H1 (cell line): Measurements from ENCODE around the gene WASF1. TPM values are rescaled to one million over a fixed set of nuclear protein-coding genes. Genes with fewer than 3 reads are reported as not detected.
A peak's percentile ranks its signal among the peaks of the same experiment; 100 is the strongest.

ENCODE experiments used
- ASH2L ChIP-seq: fragments of 200-600, 300-600 bp; sonication (generic); IDR thresholded peaks from one replicate; pipeline ENCODE4 v1.7.1; 2017; ENCODE audit warnings: low read length
- CTBP2 ChIP-seq: IDR thresholded peaks from 2 replicates; pipeline ENCODE4 v1.7.0; 2011; ENCODE audit warnings: borderline replicate concordance, mild to moderate bottlenecking, moderate library complexity, mixed read lengths, low read length; ENCODE audit not compliant: insufficient read depth, insufficient read length
- GABPA ChIP-seq: IDR thresholded peaks from 2 replicates; pipeline ENCODE4 v1.6.1; 2011; ENCODE audit warnings: mild to moderate bottlenecking, low read length, moderate library complexity, borderline replicate concordance; ENCODE audit not compliant: insufficient read depth
- JUND ChIP-seq: IDR thresholded peaks from 2 replicates; pipeline ENCODE4 v1.6.1; 2011; ENCODE audit warnings: mild to moderate bottlenecking, improper control_type of control experiment, low read length
- KDM4A ChIP-seq: IDR thresholded peaks from one replicate; pipeline ENCODE4 v1.7.1; 2012; ENCODE audit warnings: low read depth, mild to moderate bottlenecking, moderate library complexity, low read length, inconsistent platforms; ENCODE audit not compliant: severe bottlenecking
- PHF8 ChIP-seq: fragments of 200-600 bp; sonication (generic); conservative IDR thresholded peaks from 2 replicates; pipeline ENCODE4 v1.7.1; 2012; ENCODE audit warnings: low read depth, mild to moderate bottlenecking, inconsistent platforms, low read length, moderate library complexity
- POLR2AphosphoS5 ChIP-seq: IDR thresholded peaks from 2 replicates; pipeline ENCODE4 v1.6.1; 2011; ENCODE audit warnings: low read depth, low read length
- POU5F1 ChIP-seq: IDR thresholded peaks from 2 replicates; pipeline ENCODE4 v1.6.1; 2011; ENCODE audit warnings: low read depth, mild to moderate bottlenecking, low read length, moderate library complexity
- SIN3A ChIP-seq, 2 experiments: IDR thresholded peaks in 1 of 2; conservative IDR thresholded peaks in 1 of 2; 2 replicates each; pipeline ENCODE4 v1.6.1; 2011 to 2012; ENCODE audit warnings: low read length in 2 of 2, improper control_type of control experiment in 1 of 2, low read depth in 1 of 2, mild to moderate bottlenecking in 1 of 2
- SP1 ChIP-seq: IDR thresholded peaks from 2 replicates; pipeline ENCODE4 v1.6.1; 2011; ENCODE audit warnings: low read depth, low read length
- SP4 ChIP-seq: IDR thresholded peaks from 2 replicates; pipeline ENCODE4 v1.6.1; 2012; ENCODE audit warnings: low read length, inconsistent platforms
- SRF ChIP-seq: IDR thresholded peaks from 2 replicates; pipeline ENCODE4 v1.6.1; 2011; ENCODE audit warnings: mild to moderate bottlenecking, low read depth, low read length, moderate library complexity
- SUZ12 ChIP-seq: fragments of 200-600 bp; sonication (generic); IDR thresholded peaks from 2 replicates; pipeline ENCODE4 v1.6.1; 2012; ENCODE audit warnings: mild to moderate bottlenecking, inconsistent platforms, low read length, moderate library complexity, mixed read lengths
- TAF1 ChIP-seq: IDR thresholded peaks from 2 replicates; pipeline ENCODE4 v1.6.1; 2011; ENCODE audit warnings: mild to moderate bottlenecking, low read depth, low read length
- TAF7 ChIP-seq: optimal IDR thresholded peaks from 2 replicates; pipeline ENCODE3; 2011; ENCODE audit warnings: low read depth, mild to moderate bottlenecking, inconsistent platforms, low read length, moderate library complexity, borderline replicate concordance
- TBP ChIP-seq: IDR thresholded peaks from 2 replicates; pipeline ENCODE4 v1.6.1; 2011; ENCODE audit warnings: low read depth, low read length, improper control_type of control experiment
- TEAD4 ChIP-seq: IDR thresholded peaks from 2 replicates; pipeline ENCODE4 v1.6.1; 2012; ENCODE audit warnings: low read depth, low read length, inconsistent platforms, mixed read lengths
- ZNF274 ChIP-seq: IDR thresholded peaks from 2 replicates; pipeline ENCODE4 v1.7.0; 2012; ENCODE audit warnings: low read length, borderline replicate concordance; ENCODE audit errors: extremely low read depth
- polyA plus RNA-seq, 7 experiments: library from polyadenylated mRNA; depleted of rRNA in 3 of 7; stranded (reverse) in 5 of 7; unstranded in 2 of 7; fragments of >200 nt in 5 of 7; fragments of 200-250 nt in 2 of 7; gene quantifications; 1 replicate in 5 of 7; 2 replicates in 1 of 7; 4 replicates in 1 of 7; pipeline versions ENCODE4 v1.2.1 to v1.2.3, GENCODE V29; 2011 to 2013; ENCODE audit warnings: missing spikeins in 2 of 7, mixed read lengths in 2 of 7
- total RNA-seq: library from RNA; stranded (reverse); fragmentation: NEBNext Ultra II Directional; extraction: Animal tissue kit (Norgen Biotek cat#: 25700); gene quantifications from 2 replicates; pipeline ENCODE4 v1.2.1, GENCODE V29; 2021
- TF ChIP-seq, protein P1 (sequence below): IDR thresholded peaks from 2 replicates; pipeline ENCODE4 v1.6.1; 2012; ENCODE audit warnings: low read length, inconsistent platforms

The WASF1 gene
- total and polyA plus RNA-seq, 2 of the 8 experiments (the other 6 are each of a cell fraction or from before 2014, with no cell fraction given) = 37.6 to 39.9 TPM

DNA sequence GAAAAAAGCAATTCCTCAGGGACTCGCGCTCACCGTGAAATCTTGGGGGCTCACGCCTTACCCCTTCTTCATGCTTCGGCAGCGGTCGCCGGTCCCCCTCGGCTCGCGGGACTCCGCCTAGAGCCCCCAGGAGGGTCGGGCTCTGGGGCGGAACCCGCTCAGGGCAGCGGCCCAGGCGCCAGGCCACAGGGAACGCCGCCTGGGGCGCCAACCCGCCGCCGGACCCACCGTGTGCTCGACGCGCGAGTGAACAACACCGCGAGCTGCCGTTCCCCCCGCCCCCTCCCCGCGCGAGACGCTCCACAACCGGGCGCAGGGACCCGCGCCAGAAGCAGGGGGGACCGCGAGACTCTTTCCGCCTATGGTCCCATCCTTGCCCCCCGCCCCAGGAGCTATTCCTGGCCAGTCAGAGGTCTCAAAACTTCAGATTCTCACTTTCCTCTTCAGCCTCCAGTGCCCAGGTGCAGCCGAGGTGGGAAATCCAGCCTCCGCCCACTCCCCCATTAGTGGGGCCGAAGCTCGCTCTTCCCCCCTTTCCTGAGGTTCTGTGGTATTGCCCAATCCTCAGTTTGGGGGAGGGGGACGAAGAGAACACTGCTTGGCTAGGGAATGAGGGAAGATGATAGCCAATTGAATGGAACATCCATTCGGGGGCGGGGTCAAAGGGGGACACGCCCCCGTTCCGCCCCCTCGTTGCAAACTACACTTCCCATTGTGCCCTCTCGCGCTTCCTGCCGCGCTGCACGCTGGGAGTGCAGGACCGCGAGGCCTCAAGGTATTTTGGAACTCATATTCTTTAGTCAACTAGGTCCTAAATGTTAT is at the start of gene WASF1 (continued):
- TF ChIP-seq PHF8 (peak; percentile 62; the same call in 1 of the 2 replicates), TBP (no peak), KDM4A (no peak), TAF7 (no peak), SUZ12 (no peak), SP1 (peak; percentile 88), JUND (peak; percentile 90), POLR2AphosphoS5 (no peak), SRF (no peak), GABPA (0 out of 2 replicates have a peak, but pooled peaks have one; percentile 22), TEAD4 (peak; percentile 3; the same call in 1 of the 2 replicates), SIN3A (conservative IDR thresholded peaks at IDR 0.05 in 1 of 2, IDR thresholded peaks at IDR 0.05 in 1 of 2; ENCODE audit: low read depth in 1 of 2, low read length in 2 of 2) (peak in 1 of 2 experiments; percentile 45; a peak in 1 of 4 replicates), SP4 (0 out of 2 replicates have a peak, but pooled peaks have one; percentile 64), ASH2L (no peak), TAF1 (peak; percentile 42; the same call in 1 of the 2 replicates), ZNF274 (no peak), CTBP2 (no peak), POU5F1 (no peak)
- TF ChIP-seq, protein P1, sequence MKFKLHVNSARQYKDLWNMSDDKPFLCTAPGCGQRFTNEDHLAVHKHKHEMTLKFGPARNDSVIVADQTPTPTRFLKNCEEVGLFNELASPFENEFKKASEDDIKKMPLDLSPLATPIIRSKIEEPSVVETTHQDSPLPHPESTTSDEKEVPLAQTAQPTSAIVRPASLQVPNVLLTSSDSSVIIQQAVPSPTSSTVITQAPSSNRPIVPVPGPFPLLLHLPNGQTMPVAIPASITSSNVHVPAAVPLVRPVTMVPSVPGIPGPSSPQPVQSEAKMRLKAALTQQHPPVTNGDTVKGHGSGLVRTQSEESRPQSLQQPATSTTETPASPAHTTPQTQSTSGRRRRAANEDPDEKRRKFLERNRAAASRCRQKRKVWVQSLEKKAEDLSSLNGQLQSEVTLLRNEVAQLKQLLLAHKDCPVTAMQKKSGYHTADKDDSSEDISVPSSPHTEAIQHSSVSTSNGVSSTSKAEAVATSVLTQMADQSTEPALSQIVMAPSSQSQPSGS = 0 out of 2 replicates have a peak, but pooled peaks have one; percentile 24
